ENCODE data around the gene SLC6A4.

SLC6A4 gene

DNA sequence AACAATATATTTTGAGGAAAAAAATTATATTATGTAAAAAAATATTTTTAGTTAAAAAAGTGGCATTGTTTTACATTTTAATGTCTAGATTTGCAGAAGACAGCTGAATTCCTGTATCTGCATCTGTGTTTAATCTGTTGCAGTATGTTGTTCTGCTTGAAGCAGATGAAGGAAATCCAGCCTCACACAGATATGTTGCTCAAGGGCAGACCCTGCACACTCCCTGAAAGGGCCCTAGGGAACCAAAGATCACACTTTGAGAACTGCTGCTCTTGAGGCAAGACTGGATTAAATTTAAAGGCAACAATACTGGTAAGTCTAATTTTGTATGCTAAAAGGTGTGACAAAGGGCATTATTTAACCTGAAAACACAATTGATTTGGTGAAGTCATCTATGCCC, 16.4 kb upstream of the SLC6A4 start:
- POLR2A ChIA-PET, result no interaction called here
- TF ChIP-seq, protein P1, sequence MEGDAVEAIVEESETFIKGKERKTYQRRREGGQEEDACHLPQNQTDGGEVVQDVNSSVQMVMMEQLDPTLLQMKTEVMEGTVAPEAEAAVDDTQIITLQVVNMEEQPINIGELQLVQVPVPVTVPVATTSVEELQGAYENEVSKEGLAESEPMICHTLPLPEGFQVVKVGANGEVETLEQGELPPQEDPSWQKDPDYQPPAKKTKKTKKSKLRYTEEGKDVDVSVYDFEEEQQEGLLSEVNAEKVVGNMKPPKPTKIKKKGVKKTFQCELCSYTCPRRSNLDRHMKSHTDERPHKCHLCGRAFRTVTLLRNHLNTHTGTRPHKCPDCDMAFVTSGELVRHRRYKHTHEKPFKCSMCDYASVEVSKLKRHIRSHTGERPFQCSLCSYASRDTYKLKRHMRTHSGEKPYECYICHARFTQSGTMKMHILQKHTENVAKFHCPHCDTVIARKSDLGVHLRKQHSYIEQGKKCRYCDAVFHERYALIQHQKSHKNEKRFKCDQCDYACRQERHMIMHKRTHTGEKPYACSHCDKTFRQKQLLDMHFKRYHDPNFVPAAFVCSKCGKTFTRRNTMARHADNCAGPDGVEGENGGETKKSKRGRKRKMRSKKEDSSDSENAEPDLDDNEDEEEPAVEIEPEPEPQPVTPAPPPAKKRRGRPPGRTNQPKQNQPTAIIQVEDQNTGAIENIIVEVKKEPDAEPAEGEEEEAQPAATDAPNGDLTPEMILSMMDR (IDR thresholded peaks at IDR 0.05; ENCODE audit: control extremely low read depth, extremely low read depth, low read depth, missing control alignments), result no peak
- DNase-seq (ENCODE audit: extremely low spot score), result no peak
- CTCF ChIA-PET, result no interaction called here

DNA sequence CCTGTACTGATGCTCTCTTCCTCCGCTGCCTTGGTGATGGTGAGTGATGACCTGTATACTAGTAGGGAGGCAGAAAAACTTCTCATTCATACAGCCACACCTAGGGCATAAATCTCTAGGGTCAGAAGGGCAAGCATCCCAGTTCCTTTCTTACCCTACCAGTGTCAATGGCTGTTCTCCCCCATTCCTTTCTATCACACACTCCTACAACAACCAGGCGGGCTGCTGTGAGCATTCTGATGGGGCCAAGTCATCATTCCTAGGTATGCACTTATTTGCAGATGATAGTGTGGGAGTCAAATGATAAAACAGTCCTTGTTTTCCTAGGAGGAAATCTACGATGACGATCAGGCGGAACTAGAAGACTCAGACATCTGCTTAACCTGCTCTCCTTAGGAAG, 14.0 kb upstream of the SLC6A4 start:
- DNase-seq (ENCODE audit: extremely low spot score), result no peak

DNA sequence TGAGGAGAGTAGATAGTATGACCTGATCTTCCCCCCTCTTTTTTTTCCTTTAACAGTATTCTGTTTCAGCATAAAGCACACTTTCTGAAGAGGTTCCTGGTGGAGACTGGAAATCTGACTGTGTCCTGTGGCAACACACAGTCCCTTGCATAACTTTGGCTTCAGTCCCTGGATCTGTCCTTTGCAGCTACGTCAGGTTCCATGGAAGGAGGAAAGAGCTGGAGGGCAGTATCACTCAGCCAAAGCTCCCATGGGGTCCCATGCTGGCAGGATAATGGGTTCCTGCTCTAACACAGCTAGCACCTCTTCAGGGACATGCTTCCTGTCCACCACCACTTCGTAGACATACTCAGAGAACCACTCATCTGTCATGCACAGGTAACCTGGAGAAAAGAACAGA, 13.3 kb upstream of the SLC6A4 start:
- TF ChIP-seq, protein P1 (IDR thresholded peaks at IDR 0.05; ENCODE audit: control extremely low read depth, extremely low read depth, low read depth, missing control alignments), result no peak
- DNase-seq (ENCODE audit: extremely low spot score), result no peak
- ChIA-PET CTCF (interaction anchor here (0.8 to 1.9 kb wide), 5 partner anchors 10 to 145 kb away, joined by 3 to 6 read pairs (median 3); no protein-coding TSS in a partner anchor), POLR2A (no interaction called here)

More for the DNA sequence above, 14.0 kb upstream of the SLC6A4 start:
- TF ChIP-seq, protein P1 (IDR thresholded peaks at IDR 0.05; ENCODE audit: control extremely low read depth, extremely low read depth, low read depth, missing control alignments), result no peak
- ChIA-PET CTCF (interaction anchor here (1.0 to 1.9 kb wide), 4 partner anchors 10 to 145 kb away, joined by 3 to 6 read pairs (median 4); no protein-coding TSS in a partner anchor), POLR2A (no interaction called here)

DNA sequence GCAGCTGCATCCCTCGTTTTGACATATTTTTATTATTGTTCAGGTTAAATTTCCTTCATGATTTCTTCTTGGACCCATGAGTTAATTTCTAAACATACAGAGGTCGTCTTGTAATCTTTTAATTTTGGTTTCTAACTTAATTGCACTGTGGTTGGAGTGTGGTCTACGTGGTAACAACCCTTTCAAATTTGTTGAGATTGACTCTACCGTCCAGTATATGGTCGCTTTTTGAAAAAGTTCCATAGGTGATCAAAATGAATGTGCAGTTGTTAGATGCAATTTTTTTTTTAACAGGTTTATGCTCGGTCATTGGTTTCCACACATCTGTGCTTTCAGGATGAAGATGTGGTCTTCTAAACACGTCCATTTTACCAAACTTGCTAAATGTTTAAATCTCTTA, 11.0 kb upstream of the SLC6A4 start:
- ChIA-PET POLR2A (no interaction called here), CTCF (interaction anchor here (0.8 to 2.0 kb wide), 2 partner anchors 10 to 142 kb away, joined by 3 to 7 read pairs; no protein-coding TSS in a partner anchor)
- TF ChIP-seq, protein P1 (IDR thresholded peaks at IDR 0.05; ENCODE audit: control extremely low read depth, extremely low read depth, low read depth, missing control alignments), result no peak
- no peak for DNase-seq (ENCODE audit: extremely low spot score)

DNA sequence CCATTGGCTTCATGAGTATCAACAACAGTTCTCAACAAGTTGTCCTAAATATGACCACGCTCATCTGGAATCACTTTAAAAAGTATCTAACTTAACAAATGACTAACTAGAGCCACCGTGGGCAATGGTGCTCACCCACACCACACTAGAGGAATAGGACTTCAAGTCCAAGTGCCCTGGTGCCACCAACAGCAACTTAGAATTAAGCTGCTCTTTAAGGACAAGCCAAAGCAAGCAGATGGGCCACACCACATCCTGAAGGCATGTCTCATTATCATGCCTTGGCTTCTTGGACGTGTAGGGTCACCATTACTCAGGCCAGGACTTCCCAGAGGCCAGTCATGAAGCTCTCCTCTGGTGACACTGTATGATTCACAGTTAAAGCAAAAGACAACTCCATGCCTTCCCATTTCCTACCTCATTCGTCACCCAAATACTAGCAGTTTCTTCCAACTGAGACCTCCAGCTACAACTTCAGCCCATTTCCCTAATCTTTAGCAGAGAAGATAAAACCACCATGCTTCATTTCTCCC, 9.4 kb upstream of the SLC6A4 start:
- ChIA-PET POLR2A (no interaction called here), CTCF (interaction anchor here (0.9 to 1.8 kb wide), 5 partner anchors 9 to 151 kb away, joined by 3 to 4 read pairs (median 3); no protein-coding TSS in a partner anchor)
- TF ChIP-seq, protein P1 (IDR thresholded peaks at IDR 0.05; ENCODE audit: control extremely low read depth, extremely low read depth, low read depth, missing control alignments), result no peak
- no peak for DNase-seq (ENCODE audit: extremely low spot score)

DNA sequence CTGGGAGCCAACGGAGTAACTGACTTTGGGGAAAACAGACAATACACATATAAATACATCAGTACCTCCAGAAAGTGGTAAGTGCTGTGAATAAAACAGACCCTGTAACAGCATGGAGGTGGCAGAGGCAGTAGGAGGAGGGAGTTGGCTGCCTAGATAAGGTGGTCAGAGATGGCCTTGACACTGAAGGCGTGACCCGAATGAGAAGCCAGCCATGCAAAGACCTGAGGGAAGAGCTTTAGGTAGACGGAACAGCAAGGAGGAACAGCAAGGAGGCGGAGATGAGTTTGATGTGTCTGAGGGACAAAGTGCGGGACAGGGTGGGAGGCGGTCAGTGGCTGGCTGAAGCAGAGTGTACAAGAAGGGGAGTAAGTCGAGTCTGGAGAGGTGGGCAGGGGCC, 8.1 kb upstream of the SLC6A4 start:
- ChIA-PET POLR2A (no interaction called here), CTCF (interaction anchor here (1.8 kb wide), 1 partner anchor 11 kb away, joined by 4 read pairs; no protein-coding TSS in a partner anchor)
- no peak for DNase-seq (ENCODE audit: extremely low spot score)
- TF ChIP-seq, protein P1 (IDR thresholded peaks at IDR 0.05; ENCODE audit: control extremely low read depth, extremely low read depth, low read depth, missing control alignments), result no peak

Measured in GM10248 (cell line).